Muscle layer of colon (tissue), 2 donors: ENCODE data around the gene CALHM6.

Experiments used
- H3K27ac ChIP-seq: one replicate; pipeline ENCODE4 v1.7.0; 2013; ENCODE audit warnings: low read depth, mild to moderate bottlenecking, low read length, moderate library complexity
- H3K27me3 ChIP-seq, 2 donors: one replicate each; pipeline ENCODE4 v1.7.0; 2013; ENCODE audit warnings: low read length in 2 of 2, mild to moderate bottlenecking in 2 of 2; ENCODE audit not compliant: insufficient read depth in 2 of 2, control insufficient read depth in 1 of 2
- H3K36me3 ChIP-seq: one replicate; pipeline ENCODE4 v1.7.0; 2013; ENCODE audit warnings: mild to moderate bottlenecking, low read length; ENCODE audit not compliant: insufficient read depth
- H3K4me1 ChIP-seq: one replicate; pipeline ENCODE4 v1.7.0; 2013; ENCODE audit warnings: mild to moderate bottlenecking, low read length; ENCODE audit not compliant: insufficient read depth
- H3K4me3 ChIP-seq, 2 donors: one replicate each; pipeline ENCODE4 v1.7.0; 2013; ENCODE audit warnings: low read length in 2 of 2, low read depth in 1 of 2, mild to moderate bottlenecking in 1 of 2, moderate library complexity in 1 of 2
- H3K9ac ChIP-seq: one replicate; pipeline ENCODE4 v1.7.0; 2013; ENCODE audit warnings: low read length
- H3K9me3 ChIP-seq: one replicate; pipeline ENCODE4 v1.7.0; 2013; ENCODE audit warnings: mild to moderate bottlenecking, low read length
- donor health status: abdominal sarcoma.
- donor health status: Adenocarcinoma of cecum.

CALHM6 gene

DNA sequence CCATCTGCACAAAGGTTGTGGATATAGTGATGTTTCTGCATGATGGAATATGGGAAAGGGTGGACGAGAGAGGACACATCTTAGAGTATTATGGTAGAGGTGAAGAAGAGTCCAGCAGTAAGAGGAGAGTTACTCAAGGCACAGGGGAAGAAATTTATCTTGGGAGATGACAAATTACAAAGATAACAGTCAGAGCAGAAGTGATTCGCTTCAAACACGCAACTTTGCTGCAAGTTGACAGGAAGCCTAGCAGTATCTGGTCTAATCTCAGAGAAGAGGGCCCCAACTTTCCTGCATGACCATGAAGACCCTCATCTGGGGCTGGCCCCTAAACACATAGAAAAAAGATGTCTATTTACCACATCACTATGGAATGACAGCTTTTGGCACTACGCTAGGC is 1.2 kb upstream of the CALHM6 start:
- Histone ChIP-seq H3K4me1 (no peaks in the 10 kb centered on the region), H3K27ac (no peak overlapping the region), H3K9ac (no peak overlapping the region), H3K9me3 (no peaks in the 10 kb centered on the region), H3K36me3 (no peaks in the 10 kb centered on the region), H3K4me3 (no peak overlapping the region), H3K27me3 (peaks cover 0 to 13% of the 10 kb centered on the region in 2 donors)

DNA sequence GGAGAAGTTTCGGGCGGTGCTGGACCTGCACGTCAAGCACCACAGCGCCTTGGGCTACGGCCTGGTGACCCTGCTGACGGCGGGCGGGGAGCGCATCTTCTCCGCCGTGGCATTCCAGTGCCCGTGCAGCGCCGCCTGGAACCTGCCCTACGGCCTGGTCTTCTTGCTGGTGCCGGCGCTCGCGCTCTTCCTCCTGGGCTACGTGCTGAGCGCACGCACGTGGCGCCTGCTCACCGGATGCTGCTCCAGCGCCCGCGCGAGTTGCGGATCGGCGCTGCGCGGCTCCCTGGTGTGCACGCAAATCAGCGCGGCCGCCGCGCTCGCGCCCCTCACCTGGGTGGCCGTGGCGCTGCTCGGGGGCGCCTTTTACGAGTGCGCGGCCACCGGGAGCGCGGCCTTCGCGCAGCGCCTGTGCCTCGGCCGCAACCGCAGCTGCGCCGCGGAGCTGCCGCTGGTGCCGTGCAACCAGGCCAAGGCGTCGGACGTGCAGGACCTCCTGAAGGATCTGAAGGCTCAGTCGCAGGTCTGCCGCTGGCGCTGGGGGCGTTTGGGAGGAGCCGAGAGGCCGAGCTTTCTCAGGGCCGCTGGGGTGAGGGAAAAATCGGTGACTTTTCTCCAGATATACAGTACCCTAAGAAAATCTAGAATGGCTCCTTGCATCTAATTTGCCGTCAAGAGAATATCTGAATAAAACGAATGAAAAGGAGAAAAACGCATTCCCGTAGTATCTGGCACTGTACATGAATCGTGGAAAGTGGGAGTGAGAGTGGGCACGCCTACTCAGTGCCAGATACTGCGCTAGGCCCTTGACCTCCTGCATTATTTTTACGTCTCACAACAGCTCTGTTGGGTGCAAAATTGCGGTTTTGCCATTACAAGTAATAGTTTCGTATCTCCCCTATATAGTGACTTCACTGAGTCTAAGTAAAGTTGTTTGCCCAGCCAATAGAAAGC is 1.0 kb downstream of the CALHM6 start:
- no peak overlapping the region for H3K9ac ChIP-seq
- no peaks in the 10 kb centered on the region for H3K4me1 ChIP-seq
- peak overlapping the region; percentile 58 for H3K27ac ChIP-seq

DNA sequence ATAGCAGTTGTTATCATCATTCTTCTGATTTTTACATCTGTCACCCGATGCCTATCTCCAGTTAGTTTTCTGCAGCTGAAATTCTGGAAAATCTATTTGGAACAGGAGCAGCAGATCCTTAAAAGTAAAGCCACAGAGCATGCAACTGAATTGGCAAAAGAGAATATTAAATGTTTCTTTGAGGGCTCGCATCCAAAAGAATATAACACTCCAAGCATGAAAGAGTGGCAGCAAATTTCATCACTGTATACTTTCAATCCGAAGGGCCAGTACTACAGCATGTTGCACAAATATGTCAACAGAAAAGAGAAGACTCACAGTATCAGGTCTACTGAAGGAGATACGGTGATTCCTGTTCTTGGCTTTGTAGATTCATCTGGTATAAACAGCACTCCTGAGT is 2.1 kb downstream of the CALHM6 start:
- Histone ChIP-seq H3K36me3 (no peaks in the 10 kb centered on the region), H3K4me3 (no peak overlapping the region), H3K27me3 (peaks cover 0 to 13% of the 10 kb centered on the region in 2 donors), H3K4me1 (no peaks in the 10 kb centered on the region), H3K9me3 (no peaks in the 10 kb centered on the region), H3K9ac (no peak overlapping the region), H3K27ac (no peak overlapping the region)

More for the DNA sequence above, 1.0 kb downstream of the CALHM6 start:
- H3K27me3 ChIP-seq: peaks cover 0 to 13% of the 10 kb centered on the region in 2 donors
- H3K36me3 ChIP-seq: no peaks in the 10 kb centered on the region
- H3K4me3 ChIP-seq: peak overlapping the region; percentile 41 to 52
- no peaks in the 10 kb centered on the region for H3K9me3 ChIP-seq

DNA sequence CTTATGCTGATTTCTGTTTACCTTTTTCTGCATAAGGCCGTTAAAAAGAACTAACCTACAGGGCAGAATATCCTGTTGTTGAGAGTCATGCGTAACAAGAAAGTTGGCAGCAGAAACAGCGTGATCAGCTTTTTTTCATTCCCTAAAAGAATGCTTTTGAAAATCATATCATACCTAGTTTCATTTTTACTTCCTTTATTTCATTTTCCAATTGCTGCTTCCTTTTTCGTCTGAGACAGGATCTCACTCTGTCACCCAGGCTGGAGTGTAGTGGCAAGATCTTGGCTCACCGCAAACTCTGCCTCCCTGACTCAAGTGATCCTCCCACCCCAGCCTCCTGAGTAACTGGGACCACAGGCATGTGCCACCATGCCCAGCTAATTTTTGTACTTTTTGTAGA is 4.1 kb downstream of the CALHM6 start:
- Histone ChIP-seq H3K36me3 (no peaks in the 10 kb centered on the region), H3K4me3 (no peak overlapping the region), H3K27me3 (peaks cover 0 to 13% of the 10 kb centered on the region in 2 donors), H3K9me3 (no peaks in the 10 kb centered on the region), H3K4me1 (no peaks in the 10 kb centered on the region), H3K9ac (no peak overlapping the region), H3K27ac (no peak overlapping the region)

DNA sequence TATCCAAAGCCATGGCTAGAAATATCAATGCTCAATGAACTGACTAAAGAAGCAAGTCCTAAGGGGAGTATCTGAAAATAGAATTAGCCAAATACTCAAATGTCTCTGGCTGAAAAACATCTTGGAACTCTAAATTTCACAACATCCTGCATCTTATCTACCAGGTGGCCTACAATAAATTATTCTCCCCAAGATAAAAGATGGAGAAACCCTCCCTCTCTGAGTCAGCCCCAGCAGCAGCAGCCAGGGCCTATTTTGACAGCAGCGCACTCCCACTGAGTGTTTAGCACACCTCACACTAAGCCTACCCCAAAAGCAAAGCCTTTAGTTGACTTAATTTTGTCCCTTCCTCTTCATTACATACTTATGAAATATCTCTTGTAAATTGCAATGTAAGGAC is 5.9 kb downstream of the CALHM6 start:
- Histone ChIP-seq H3K4me3 (no peak overlapping the region), H3K27me3 (peaks cover 0 to 9% of the 10 kb centered on the region in 2 donors), H3K36me3 (no peaks in the 10 kb centered on the region), H3K27ac (no peak overlapping the region), H3K4me1 (no peaks in the 10 kb centered on the region), H3K9me3 (no peaks in the 10 kb centered on the region), H3K9ac (no peak overlapping the region)

DNA sequence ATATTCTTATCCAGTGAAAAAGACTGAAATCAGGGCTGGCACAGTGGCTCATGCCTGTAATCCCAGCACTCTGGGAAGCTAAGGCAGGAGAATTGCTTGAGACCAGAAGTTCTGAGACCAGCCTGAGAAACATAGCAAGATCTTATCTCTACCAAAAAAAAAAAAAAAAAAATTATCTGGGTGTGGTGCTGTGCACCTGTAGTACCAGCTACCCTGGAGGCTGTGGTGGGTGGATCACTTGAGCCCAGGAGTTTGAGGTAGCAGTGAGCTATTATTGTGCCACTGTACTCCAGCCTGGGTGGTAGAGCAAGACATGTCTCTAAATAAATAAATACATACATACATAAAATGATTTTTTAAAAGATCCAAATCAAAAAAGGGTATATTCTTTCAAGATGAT is 6.3 kb downstream of the CALHM6 start:
- H3K9me3 ChIP-seq: no peaks in the 10 kb centered on the region
- H3K4me3 ChIP-seq: no peak overlapping the region
- no peaks in the 10 kb centered on the region for H3K4me1 ChIP-seq
- peaks cover 0 to 7% of the 10 kb centered on the region in 2 donors for H3K27me3 ChIP-seq
- no peaks in the 10 kb centered on the region for H3K36me3 ChIP-seq
- no peak overlapping the region for H3K27ac ChIP-seq
- no peak overlapping the region for H3K9ac ChIP-seq

DNA sequence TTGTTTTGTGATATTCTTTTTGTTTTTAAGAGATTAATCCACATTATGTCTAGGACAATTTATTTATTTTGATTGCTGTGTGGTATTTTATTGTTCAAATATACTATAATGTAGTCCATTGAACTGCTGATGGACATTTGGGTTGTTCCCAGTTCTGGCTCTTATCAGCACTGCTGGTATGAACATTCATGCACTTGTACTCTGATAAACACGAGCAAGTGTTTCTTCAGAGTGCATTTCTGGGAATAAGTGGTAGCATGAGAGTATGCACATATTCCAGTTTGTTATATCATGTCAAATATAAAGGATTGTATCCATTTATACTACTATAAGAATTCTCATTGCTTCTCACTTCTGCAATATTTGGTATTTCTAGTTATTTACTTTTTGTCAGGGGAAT is 7.1 kb downstream of the CALHM6 start:
- no peaks in the 10 kb centered on the region for H3K36me3 ChIP-seq
- peaks cover 0 to under 1% of the 10 kb centered on the region in 2 donors for H3K27me3 ChIP-seq
- no peaks in the 10 kb centered on the region for H3K9me3 ChIP-seq
- no peak overlapping the region for H3K4me3 ChIP-seq
- no peaks in the 10 kb centered on the region for H3K4me1 ChIP-seq
- H3K27ac ChIP-seq: no peak overlapping the region
- no peak overlapping the region for H3K9ac ChIP-seq

GRCh38 chr6:116471531-116471930 is 10.4 kb downstream of the CALHM6 start:
- Histone ChIP-seq H3K4me1 (no peaks in the 10 kb centered on the region), H3K9ac (no peak overlapping the region), H3K36me3 (no peaks in the 10 kb centered on the region), H3K27ac (no peak overlapping the region), H3K27me3 (no peaks in the 10 kb centered on the region), H3K4me3 (no peak overlapping the region), H3K9me3 (no peaks in the 10 kb centered on the region)

DNA sequence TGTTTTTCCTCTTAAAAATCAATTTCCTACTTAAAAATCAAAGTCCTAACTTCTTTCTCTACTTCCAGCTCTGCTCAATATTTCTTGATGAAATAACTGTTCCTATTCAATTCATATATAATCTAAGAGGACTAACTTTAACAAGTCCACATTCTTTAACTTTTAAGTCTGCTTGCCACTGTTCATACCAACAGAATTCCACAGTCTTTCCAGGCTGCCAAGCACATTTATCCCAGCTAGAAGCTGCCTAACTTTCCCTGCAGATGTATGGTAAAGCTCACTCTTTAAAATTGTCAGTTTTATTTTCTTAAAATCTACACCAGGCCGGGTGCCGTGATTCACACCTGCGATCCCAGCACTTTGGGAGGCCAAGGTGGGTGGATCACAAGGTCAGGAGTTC is 11.5 kb downstream of the CALHM6 start:
- H3K4me1 ChIP-seq: no peaks in the 10 kb centered on the region
- no peak overlapping the region for H3K4me3 ChIP-seq
- H3K36me3 ChIP-seq: no peaks in the 10 kb centered on the region
- no peaks in the 10 kb centered on the region for H3K27me3 ChIP-seq
- no peaks in the 10 kb centered on the region for H3K9me3 ChIP-seq
- H3K9ac ChIP-seq: no peak overlapping the region
- H3K27ac ChIP-seq: no peak overlapping the region

GRCh38 chr6:116475141-116475540 is 14.0 kb downstream of the CALHM6 start:
- Histone ChIP-seq H3K27ac (no peak overlapping the region), H3K9me3 (no peaks in the 10 kb centered on the region), H3K4me1 (no peaks in the 10 kb centered on the region), H3K27me3 (no peaks in the 10 kb centered on the region), H3K9ac (no peak overlapping the region), H3K4me3 (no peak overlapping the region), H3K36me3 (no peaks in the 10 kb centered on the region)

DNA sequence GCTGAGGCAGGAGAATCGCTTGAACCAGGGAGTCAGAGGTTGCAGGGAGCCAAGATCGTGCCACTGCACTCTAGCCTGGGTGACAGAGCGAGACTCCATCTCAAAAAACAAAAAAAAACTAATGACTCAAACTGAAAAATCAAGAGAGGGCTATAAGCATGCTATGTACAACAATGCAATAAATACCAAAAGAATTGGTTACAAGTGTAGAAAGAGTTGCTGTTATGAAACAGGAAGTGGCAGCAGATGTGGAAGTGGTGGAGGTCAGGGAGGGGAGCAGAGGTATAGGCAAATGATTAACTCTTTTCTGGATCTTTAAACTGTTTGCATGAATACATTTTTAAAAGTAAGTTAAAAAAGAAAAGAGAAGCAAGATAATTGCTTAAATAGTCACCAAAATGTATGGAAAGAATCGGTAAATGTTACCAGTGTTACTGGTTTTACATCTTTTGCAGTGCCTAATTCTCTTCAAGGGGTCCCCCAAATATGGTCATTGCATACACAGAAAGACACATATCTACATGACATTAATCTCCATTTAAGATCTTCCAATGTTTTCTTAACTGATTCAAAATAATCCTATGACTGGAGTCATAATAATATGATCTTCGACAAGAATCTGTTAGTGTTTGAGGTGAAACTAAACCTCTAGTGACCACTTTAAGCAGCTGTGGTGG is 15.0 kb downstream of the CALHM6 start:
- Histone ChIP-seq H3K9ac (no peak overlapping the region), H3K4me1 (no peaks in the 10 kb centered on the region), H3K4me3 (no peak overlapping the region), H3K36me3 (no peaks in the 10 kb centered on the region), H3K27ac (no peak overlapping the region), H3K27me3 (no peaks in the 10 kb centered on the region), H3K9me3 (no peaks in the 10 kb centered on the region)
